Endothelial cell of umbilical vein (primary cell): ENCODE measurements around the gene IGFL4. TPM values are rescaled to one million over a fixed set of nuclear protein-coding genes. Genes with fewer than 3 reads are reported as not detected.

Experiments
- BruUV-seq: library from RNA; stranded (reverse); fragments of 400-500 nt; replicated peaks from 2 replicates; lab custom pipeline; 2021; lab: Mats Ljungman, UMichigan
- CTCF ChIA-PET: fragments of 300-600, 350-600 bp; sonication (Branson Sonifier 250); formaldehyde crosslinking; loops from one replicate; lab custom pipeline; 2021; ENCODE audit warnings: antibody characterized with exemption, inconsistent platforms; lab: Charles Lee
- POLR2A ChIA-PET: fragments of 300-600, 350-600 bp; sonication (Branson Sonifier 250); formaldehyde crosslinking; loops from one replicate; lab custom pipeline; 2021; ENCODE audit warnings: antibody characterized with exemption, inconsistent platforms; lab: Charles Lee
- DNase-seq: peaks from one replicate; pipeline ENCODE4 v3.0.0-alpha.2; 2011; ENCODE audit warnings: low read depth, low spot score
- FAIRE-seq: peaks from 2 replicates; lab custom pipeline; 2011; peaks lifted over from hg19 to GRCh38; lab: Jason Lieb, UNC
- H2AFZ ChIP-seq: 2 replicates; pipeline ENCODE4 v1.6.0; 2012; ENCODE audit warnings: low read depth, low read length, control low read depth, inconsistent platforms
- H3K27ac ChIP-seq: 2 replicates; pipeline ENCODE4 v1.5.1; 2011; ENCODE audit warnings: low read depth, mild to moderate bottlenecking, control low read depth, low read length, moderate library complexity; ENCODE audit not compliant: insufficient read depth
- H3K27me3 ChIP-seq, 2 experiments: 2 replicates each; pipeline versions ENCODE4 v1.6.0 to v1.6.1; 2011; ENCODE audit warnings: low read length in 2 of 2, mixed read lengths in 1 of 2; ENCODE audit not compliant: control insufficient read depth in 2 of 2, insufficient read depth in 2 of 2
- H3K36me3 ChIP-seq, 2 experiments: 2 replicates in 1 of 2; 3 replicates in 1 of 2; pipeline ENCODE4 v1.5.1; 2011; ENCODE audit warnings: low read length in 2 of 2, mild to moderate bottlenecking in 1 of 2, moderate library complexity in 1 of 2; ENCODE audit not compliant: control insufficient read depth in 2 of 2, insufficient read depth in 2 of 2; ENCODE audit errors: extremely low read depth in 1 of 2
- H3K4me1 ChIP-seq: 3 replicates; pipeline ENCODE4 v1.5.1; 2011; ENCODE audit warnings: mild to moderate bottlenecking, low read length; ENCODE audit not compliant: control insufficient read depth, insufficient read depth; ENCODE audit errors: extremely low read depth
- H3K4me2 ChIP-seq: 2 replicates; pipeline ENCODE4 v1.6.1; 2011; ENCODE audit warnings: low read length, control low read depth, mixed read lengths; ENCODE audit not compliant: insufficient read depth
- H3K4me3 ChIP-seq, 3 experiments: fragments of 200-600 bp in 1 of 3; sonication (generic), shearing (Covaris generic) in 1 of 3; replicated peaks in 1 of 3; 2 replicates each; pipeline ENCODE4 v1.5.1; 2011 to 2016; ENCODE audit warnings: control low read depth in 3 of 3, low read length in 3 of 3, mild to moderate bottlenecking in 2 of 3, inconsistent platforms in 1 of 3, low read depth in 1 of 3, moderate library complexity in 1 of 3; ENCODE audit not compliant: insufficient read depth in 1 of 3
- H3K79me2 ChIP-seq: 2 replicates; pipeline ENCODE4 v1.6.0; 2012; ENCODE audit warnings: low read length, inconsistent platforms; ENCODE audit not compliant: control insufficient read depth, insufficient read depth
- H3K9ac ChIP-seq: replicated peaks from 2 replicates; pipeline ENCODE3; 2011; ENCODE audit warnings: low read length, control low read depth; ENCODE audit not compliant: insufficient read depth; ENCODE audit errors: extremely low read depth
- H3K9me1 ChIP-seq: replicated peaks from 3 replicates; pipeline ENCODE4 v1.6.0; 2011; ENCODE audit warnings: mild to moderate bottlenecking, low read length; ENCODE audit not compliant: control insufficient read depth, insufficient read depth; ENCODE audit errors: extremely low read depth
- H3K9me3 ChIP-seq: replicated peaks from 2 replicates; pipeline ENCODE4 v1.5.1; 2012; ENCODE audit warnings: low read length, inconsistent platforms; ENCODE audit not compliant: control insufficient read depth, insufficient read depth
- H4K20me1 ChIP-seq: replicated peaks from 2 replicates; pipeline ENCODE3; 2011; ENCODE audit warnings: mild to moderate bottlenecking, low read length; ENCODE audit not compliant: control insufficient read depth, insufficient read depth; ENCODE audit errors: extremely low read depth
- EZH2 ChIP-seq: IDR thresholded peaks from 2 replicates; pipeline ENCODE4 v1.6.1; 2012; ENCODE audit warnings: borderline replicate concordance, low read depth, mild to moderate bottlenecking, moderate library complexity, low read length, inconsistent platforms; ENCODE audit not compliant: severe bottlenecking
- FOS ChIP-seq: IDR thresholded peaks from 2 replicates; pipeline ENCODE4 v1.6.1; 2011; ENCODE audit warnings: mild to moderate bottlenecking, low read length, moderate library complexity, borderline replicate concordance; ENCODE audit not compliant: insufficient read depth
- GATA2 ChIP-seq: IDR thresholded peaks from 2 replicates; pipeline ENCODE4 v1.7.0; 2011; ENCODE audit warnings: low read depth, mild to moderate bottlenecking, moderate library complexity, mixed read lengths, low read length; ENCODE audit not compliant: insufficient read length, insufficient read depth
- JUN ChIP-seq: IDR thresholded peaks from 2 replicates; pipeline ENCODE4 v1.6.1; 2011; ENCODE audit warnings: borderline replicate concordance, low read depth; ENCODE audit not compliant: insufficient read length, insufficient read depth
- MAX ChIP-seq: IDR thresholded peaks from 2 replicates; pipeline ENCODE4 v1.6.1; 2011; ENCODE audit not compliant: insufficient read depth, insufficient read length
- MYC ChIP-seq: IDR thresholded peaks from one replicate; pipeline ENCODE4 v1.6.1; 2011; ENCODE audit warnings: mild to moderate bottlenecking, low read depth, low read length
- POLR2A ChIP-seq: IDR thresholded peaks from 2 replicates; pipeline ENCODE4 v1.6.1; 2012; ENCODE audit warnings: low read depth, mild to moderate bottlenecking, control low read depth, low read length
- POLR2AphosphoS5 ChIP-seq: IDR thresholded peaks from 2 replicates; pipeline ENCODE4 v1.6.1; 2012; ENCODE audit warnings: low read depth, mild to moderate bottlenecking, control low read depth, low read length, moderate library complexity; ENCODE audit not compliant: insufficient read depth
- dilution Hi-C: fragments of 300-500 bp; cut with MboI; formaldehyde crosslinking; loops from one replicate; pipeline ENCODE4 v1.15.0; 2019; ENCODE audit warnings: low sequenced_read_pairs; ENCODE audit not compliant: extremely low pct_ligation_motif_present
- intact Hi-C: fragments of 100-400 bp; cut with micrococcal nuclease; formaldehyde crosslinking; loops from one replicate; pipeline ENCODE4 v1.10.0; 2022
- polyA plus RNA-seq, 4 experiments: library from polyadenylated mRNA; depleted of rRNA in 3 of 4; stranded (reverse) in 3 of 4; unstranded in 1 of 4; fragments of >200 nt; gene quantifications; 2 replicates each; pipeline versions ENCODE4 v1.2.1 to v1.2.3, GENCODE V29; 2011 to 2012; ENCODE audit warnings: missing spikeins in 1 of 4
- total RNA-seq: library from RNA; stranded (reverse); gene quantifications from 2 replicates; pipeline ENCODE4 v1.2.3, GENCODE V29; 2021
- TF ChIP-seq, protein P1 (sequence below), 2 donors: IDR thresholded peaks; 1 replicate in 1 of 2; 2 replicates in 1 of 2; pipeline ENCODE4 v1.5.1; 2011; ENCODE audit warnings: low read length in 2 of 2, mild to moderate bottlenecking in 2 of 2, moderate library complexity in 2 of 2, control low read depth in 1 of 2, inconsistent platforms in 1 of 2, low read depth in 1 of 2; ENCODE audit not compliant: insufficient read depth in 1 of 2; ENCODE audit errors: extremely low read depth in 1 of 2

IGFL4 gene
- total and polyA plus RNA-seq, 2 donors (not counting 3 experiments of a cell fraction or from before 2014, with no cell fraction given): not detected

DNA sequence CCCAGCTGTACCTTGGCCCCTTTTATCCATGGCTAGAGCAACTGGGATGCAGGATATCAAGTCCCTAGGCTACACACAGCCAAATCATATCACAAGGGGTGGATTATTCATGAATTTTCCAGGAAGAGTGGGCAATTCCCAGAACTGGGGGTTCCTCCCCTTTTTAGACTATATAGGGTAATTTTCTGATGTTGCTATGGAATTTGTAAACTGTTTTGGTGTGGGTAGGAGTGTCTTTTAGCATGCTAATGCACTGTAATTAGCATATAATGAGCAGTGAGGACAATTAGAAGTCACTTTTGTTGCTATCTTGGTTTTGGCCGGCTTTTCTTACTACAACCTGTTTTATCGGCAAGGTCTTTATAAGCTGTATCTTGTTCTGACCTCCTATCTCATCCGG lies 18.0 kb upstream of the IGFL4 start:
- BruUV-seq: no TSS peak
- TF ChIP-seq EZH2 (no peak), POLR2AphosphoS5 (no peak), JUN (no peak), FOS (no peak), MAX (no peak), POLR2A (no peak)
- Histone ChIP-seq H3K79me2 (no peaks in the 10 kb centered on the region), H3K4me2 (no peak overlapping the region), H3K9me3 (no peaks in the 10 kb centered on the region), H3K9me1 (no peaks in the 10 kb centered on the region), H4K20me1 (no peaks in the 10 kb centered on the region), H3K9ac (no peak overlapping the region), H3K36me3 (no peaks in the 10 kb centered on the region), H3K4me3 (no peak overlapping the region), H3K27me3 (peaks cover 20 to 49% of the 10 kb centered on the region in 2 experiments), H3K27ac (no peak overlapping the region), H3K4me1 (no peaks in the 10 kb centered on the region), H2AFZ (no peak overlapping the region)
- POLR2A ChIA-PET: no interaction called here
- intact Hi-C loops: no loop called here
- no peak for DNase-seq
- CTCF ChIA-PET: interaction anchor here (1.1 to 2.9 kb wide), 4 partner anchors 18 to 30 kb away, joined by 3 to 13 read pairs (median 8); no protein-coding TSS in a partner anchor
- FAIRE-seq: no peak
- dilution Hi-C loops: no loop called here

GRCh38 chr19:46056536-46056935 lies 15.7 kb upstream of the IGFL4 start:
- Histone ChIP-seq H3K9me1 (no peaks in the 10 kb centered on the region), H3K27ac (no peak overlapping the region), H3K4me2 (no peak overlapping the region), H3K4me3 (no peak overlapping the region), H3K27me3 (peaks cover 13 to 43% of the 10 kb centered on the region in 2 experiments), H3K9ac (no peak overlapping the region), H3K9me3 (no peaks in the 10 kb centered on the region), H2AFZ (no peak overlapping the region), H4K20me1 (no peaks in the 10 kb centered on the region), H3K79me2 (no peaks in the 10 kb centered on the region), H3K4me1 (no peaks in the 10 kb centered on the region), H3K36me3 (no peaks in the 10 kb centered on the region)
- BruUV-seq: no TSS peak
- no peak for DNase-seq
- intact Hi-C loops: no loop called here
- TF ChIP-seq POLR2AphosphoS5 (no peak), MYC (no peak), FOS (no peak), POLR2A (no peak), EZH2 (no peak), GATA2 (no peak), MAX (no peak), JUN (no peak)
- TF ChIP-seq, protein P1, sequence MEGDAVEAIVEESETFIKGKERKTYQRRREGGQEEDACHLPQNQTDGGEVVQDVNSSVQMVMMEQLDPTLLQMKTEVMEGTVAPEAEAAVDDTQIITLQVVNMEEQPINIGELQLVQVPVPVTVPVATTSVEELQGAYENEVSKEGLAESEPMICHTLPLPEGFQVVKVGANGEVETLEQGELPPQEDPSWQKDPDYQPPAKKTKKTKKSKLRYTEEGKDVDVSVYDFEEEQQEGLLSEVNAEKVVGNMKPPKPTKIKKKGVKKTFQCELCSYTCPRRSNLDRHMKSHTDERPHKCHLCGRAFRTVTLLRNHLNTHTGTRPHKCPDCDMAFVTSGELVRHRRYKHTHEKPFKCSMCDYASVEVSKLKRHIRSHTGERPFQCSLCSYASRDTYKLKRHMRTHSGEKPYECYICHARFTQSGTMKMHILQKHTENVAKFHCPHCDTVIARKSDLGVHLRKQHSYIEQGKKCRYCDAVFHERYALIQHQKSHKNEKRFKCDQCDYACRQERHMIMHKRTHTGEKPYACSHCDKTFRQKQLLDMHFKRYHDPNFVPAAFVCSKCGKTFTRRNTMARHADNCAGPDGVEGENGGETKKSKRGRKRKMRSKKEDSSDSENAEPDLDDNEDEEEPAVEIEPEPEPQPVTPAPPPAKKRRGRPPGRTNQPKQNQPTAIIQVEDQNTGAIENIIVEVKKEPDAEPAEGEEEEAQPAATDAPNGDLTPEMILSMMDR (IDR thresholded peaks at IDR 0.05; ENCODE audit: extremely low read depth in 1 of 2, insufficient read depth in 1 of 2, low read depth in 1 of 2, low read length in 2 of 2): no peak
- ChIA-PET POLR2A (no interaction called here), CTCF (interaction anchor here (2.2 kb wide), 1 partner anchor 28 kb away, joined by 11 read pairs; no protein-coding TSS in a partner anchor)
- FAIRE-seq: no peak
- dilution Hi-C loops: no loop called here
